ENCODE data around the gene UMPS.
"Not testable (repeated sequence)": the region's sequence is repeated elsewhere in the genome, so short reads cannot be mapped to it uniquely, and the experiment has no call there.

The UMPS gene

DNA sequence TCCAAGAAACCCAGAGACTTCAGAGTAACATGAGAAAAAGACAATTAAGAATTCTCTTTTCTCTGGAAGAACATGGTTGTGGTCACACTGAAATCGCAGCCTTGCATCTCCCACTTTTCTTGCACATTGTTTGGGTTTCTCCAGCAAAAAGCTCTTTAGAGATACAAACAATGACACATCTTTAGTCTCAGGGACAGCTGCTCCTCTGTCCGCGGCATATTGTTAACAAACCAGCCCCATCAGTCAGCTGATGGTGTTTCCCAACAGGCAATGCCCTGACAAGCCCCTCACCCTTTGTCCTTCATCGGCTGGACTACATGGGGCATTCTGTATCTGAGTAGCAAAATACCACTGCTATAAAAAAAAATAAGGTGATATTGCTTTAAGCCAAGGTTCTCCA is 53.4 kb downstream of the UMPS start:
- ChIA-PET POLR2A (no interaction called here), CTCF (no interaction called here)
- no peak for TF ChIP-seq L3MBTL2 (conservative IDR thresholded peaks at IDR 0.05)
- DNase-seq (ENCODE audit: extremely low spot score): no peak

DNA sequence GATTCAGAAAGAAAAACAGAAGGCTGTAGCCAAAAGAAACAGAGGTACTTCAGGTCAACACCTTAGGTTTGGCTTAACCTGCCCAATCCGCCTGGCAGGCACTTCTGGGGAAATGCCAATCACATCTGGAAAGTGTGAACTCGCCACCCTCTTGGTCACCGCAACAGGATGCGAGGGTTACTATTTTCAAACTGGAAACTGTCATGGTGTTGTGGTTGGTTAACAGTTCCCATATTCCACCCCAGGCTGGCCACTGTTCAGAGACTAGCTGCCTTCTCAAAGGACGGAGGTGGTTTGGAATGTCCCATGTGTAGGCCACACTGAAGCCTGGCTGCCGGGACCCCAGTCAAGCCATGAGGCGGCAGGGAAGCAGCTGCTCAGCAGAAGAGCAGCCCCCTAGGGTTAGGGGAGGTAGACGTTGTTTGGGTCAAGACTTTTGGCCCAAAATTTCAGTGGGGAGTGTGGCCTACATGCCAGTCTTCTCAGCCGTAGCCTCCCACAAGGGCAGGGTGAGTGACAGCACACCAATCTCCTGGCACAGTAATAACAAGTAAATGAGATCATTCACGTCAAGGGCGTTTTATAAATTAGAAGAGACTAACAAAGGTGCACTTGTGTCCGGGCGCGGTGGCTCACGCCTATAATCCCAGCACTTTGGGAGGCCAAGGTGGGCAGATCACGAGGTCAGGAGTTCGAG is 54.6 kb downstream of the UMPS start:
- no peak for TF ChIP-seq HDGF (IDR thresholded peaks at IDR 0.05; ENCODE audit: borderline replicate concordance)
- no peak for TF ChIP-seq TARDBP (IDR thresholded peaks at IDR 0.05)
- no peak for TF ChIP-seq ARNT (IDR thresholded peaks at IDR 0.05)
- TF ChIP-seq LEF1 (IDR thresholded peaks at IDR 0.05; ENCODE audit: borderline replicate concordance): no peak
- ChIA-PET CTCF (interaction anchor here (3.5 kb wide), 1 partner anchor 116 kb away, joined by 17 read pairs; no protein-coding TSS in a partner anchor), POLR2A (no interaction called here)
- DNase-seq (ENCODE audit: extremely low spot score): no peak

DNA sequence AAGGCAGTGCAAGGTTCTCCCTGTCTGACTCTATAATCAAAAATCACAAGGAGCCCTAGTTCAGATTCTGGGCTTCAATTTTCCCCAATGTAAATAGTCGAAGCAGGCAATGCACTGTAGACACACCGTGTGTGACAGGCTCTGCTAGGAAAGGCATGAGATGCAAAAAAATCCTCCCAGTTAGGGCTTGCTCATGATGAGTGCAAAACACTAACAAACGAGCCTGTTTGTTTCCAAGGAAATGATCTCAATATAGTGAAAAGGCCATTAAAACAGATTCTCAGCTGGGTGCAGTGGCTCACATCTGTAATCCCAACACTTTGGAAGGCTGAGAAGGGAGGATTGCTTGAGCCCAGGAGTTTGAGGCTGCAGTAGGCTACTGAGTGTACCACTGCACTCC is 55.7 kb downstream of the UMPS start:
- ChIA-PET POLR2A (interaction anchor here (1.5 kb wide), 1 partner anchor 115 kb away, joined by 3 read pairs; no protein-coding TSS in a partner anchor), CTCF (interaction anchor here (0.6 to 3.5 kb wide), 10 partner anchors 8 to 652 kb away, joined by 3 to 17 read pairs (median 4); no protein-coding TSS in a partner anchor)
- no peak for DNase-seq (ENCODE audit: extremely low spot score)
- TF ChIP-seq SP1 (IDR thresholded peaks at IDR 0.05) (no peak), LEF1 (IDR thresholded peaks at IDR 0.05; ENCODE audit: borderline replicate concordance) (no peak), TARDBP (IDR thresholded peaks at IDR 0.05) (no peak), BHLHE40 (IDR thresholded peaks at IDR 0.05; ENCODE audit: borderline replicate concordance) (no peak), FOXK2 (IDR thresholded peaks at IDR 0.05) (no peak), FOXM1 (IDR thresholded peaks at IDR 0.05; ENCODE audit: borderline replicate concordance) (no peak), ZNF384 (IDR thresholded peaks at IDR 0.05) (no peak), HDGF (IDR thresholded peaks at IDR 0.05; ENCODE audit: borderline replicate concordance) (no peak), FOXA1 (IDR thresholded peaks at IDR 0.05) (no peak), L3MBTL2 (conservative IDR thresholded peaks at IDR 0.05) (no peak), ELF4 (IDR thresholded peaks at IDR 0.05) (no peak), NFRKB (IDR thresholded peaks at IDR 0.05) (no peak), CTBP1 (IDR thresholded peaks at IDR 0.05; ENCODE audit: borderline replicate concordance) (no peak), ARNT (IDR thresholded peaks at IDR 0.05) (no peak)

DNA sequence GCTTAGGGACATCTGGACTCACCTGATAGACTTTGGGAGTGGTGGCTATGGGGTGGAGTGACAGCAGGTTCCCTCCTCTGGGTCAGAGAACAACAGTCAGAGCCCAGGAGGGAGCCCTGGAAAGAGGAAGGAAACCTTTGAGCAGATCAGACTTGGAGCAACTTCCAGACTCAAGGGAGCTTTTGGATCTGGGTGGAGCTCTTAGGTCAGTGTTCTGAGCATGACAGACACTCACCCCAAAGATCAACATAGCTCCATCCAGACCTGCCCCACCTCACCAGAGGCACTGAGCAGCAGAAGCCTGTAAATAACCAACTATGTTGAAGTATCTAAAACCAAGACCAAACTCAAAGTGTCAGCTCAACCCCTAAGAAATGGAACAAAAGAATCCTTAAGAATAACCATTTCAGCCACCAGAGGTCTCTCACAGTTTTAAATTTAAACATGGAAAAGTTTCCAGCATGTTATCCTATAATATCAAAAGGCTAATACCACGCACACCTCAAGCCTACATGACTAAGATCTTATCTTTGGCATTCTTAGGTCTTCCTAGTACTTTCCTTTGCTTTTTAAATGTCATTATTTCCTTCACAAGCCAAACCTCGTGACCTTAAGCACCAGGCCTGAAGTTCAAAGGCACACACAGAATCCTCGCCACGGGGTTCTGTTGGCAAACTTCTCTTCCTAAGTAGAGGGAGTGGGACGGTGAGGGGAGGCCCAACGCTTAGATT is 56.4 kb downstream of the UMPS start:
- no peak for DNase-seq (ENCODE audit: extremely low spot score)
- POLR2A ChIA-PET: interaction anchor here (1.5 kb wide), 1 partner anchor 115 kb away, joined by 3 read pairs; no protein-coding TSS in a partner anchor
- CTCF ChIA-PET: interaction anchor here (0.6 to 3.5 kb wide), 10 partner anchors 8 to 652 kb away, joined by 3 to 17 read pairs (median 4); no protein-coding TSS in a partner anchor

DNA sequence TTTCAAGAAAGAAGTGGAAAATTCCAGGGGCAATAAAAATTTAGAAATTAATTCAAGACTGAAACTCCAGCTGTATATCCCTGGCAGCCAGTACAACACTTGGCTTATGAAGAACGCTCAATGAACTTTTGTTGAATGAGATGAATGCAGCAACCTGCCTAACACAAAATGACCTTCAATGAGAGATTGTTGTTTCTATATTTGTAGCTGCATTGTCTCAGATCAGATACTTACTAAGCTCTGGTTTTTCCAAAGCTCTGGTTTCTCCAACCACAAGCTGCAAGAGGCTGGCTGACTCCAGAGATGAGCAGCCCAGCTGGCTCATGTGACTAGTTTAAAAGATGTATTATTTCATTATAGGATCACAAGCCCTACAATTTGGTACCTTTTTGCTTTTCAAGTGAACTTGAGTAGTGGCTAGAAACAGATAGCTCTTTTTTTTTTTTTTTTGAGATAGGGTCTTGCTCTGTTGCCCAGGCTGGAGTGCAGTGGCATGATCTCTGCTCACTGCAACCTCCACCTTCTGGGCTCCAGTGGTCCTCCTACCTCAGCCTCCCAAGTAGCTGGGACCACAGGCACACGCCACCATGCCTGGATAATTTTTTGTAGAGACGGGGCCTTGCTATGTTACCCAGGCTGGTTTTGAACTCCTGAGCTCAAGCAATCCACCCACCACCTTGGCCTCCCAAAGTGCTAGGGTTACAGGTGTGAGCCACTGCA is 57.4 kb downstream of the UMPS start:
- TF ChIP-seq FOXK2 (IDR thresholded peaks at IDR 0.05) (no peak), SUZ12 (IDR thresholded peaks at IDR 0.05) (no peak), FOXM1 (IDR thresholded peaks at IDR 0.05; ENCODE audit: borderline replicate concordance) (no peak), ZNF384 (IDR thresholded peaks at IDR 0.05) (no peak), ELF4 (IDR thresholded peaks at IDR 0.05) (no peak), FOXA1 (IDR thresholded peaks at IDR 0.05) (no peak), CTBP1 (IDR thresholded peaks at IDR 0.05; ENCODE audit: borderline replicate concordance) (no peak), LEF1 (IDR thresholded peaks at IDR 0.05; ENCODE audit: borderline replicate concordance) (no peak)
- TF ChIP-seq, protein P1, sequence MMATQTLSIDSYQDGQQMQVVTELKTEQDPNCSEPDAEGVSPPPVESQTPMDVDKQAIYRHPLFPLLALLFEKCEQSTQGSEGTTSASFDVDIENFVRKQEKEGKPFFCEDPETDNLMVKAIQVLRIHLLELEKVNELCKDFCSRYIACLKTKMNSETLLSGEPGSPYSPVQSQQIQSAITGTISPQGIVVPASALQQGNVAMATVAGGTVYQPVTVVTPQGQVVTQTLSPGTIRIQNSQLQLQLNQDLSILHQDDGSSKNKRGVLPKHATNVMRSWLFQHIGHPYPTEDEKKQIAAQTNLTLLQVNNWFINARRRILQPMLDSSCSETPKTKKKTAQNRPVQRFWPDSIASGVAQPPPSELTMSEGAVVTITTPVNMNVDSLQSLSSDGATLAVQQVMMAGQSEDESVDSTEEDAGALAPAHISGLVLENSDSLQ (IDR thresholded peaks at IDR 0.05): no peak
- ChIA-PET CTCF (interaction anchor here (2.0 to 3.5 kb wide), 3 partner anchors 10 to 114 kb away, joined by 4 to 17 read pairs (median 10); no protein-coding TSS in a partner anchor), POLR2A (no interaction called here)
- no peak for DNase-seq (ENCODE audit: extremely low spot score)

More for the DNA sequence above, 56.4 kb downstream of the UMPS start:
- TF ChIP-seq ARNT (IDR thresholded peaks at IDR 0.05): no peak
- no peak for TF ChIP-seq ELF4 (IDR thresholded peaks at IDR 0.05)
- TF ChIP-seq FOXK2 (IDR thresholded peaks at IDR 0.05): no peak
- TF ChIP-seq HDGF (IDR thresholded peaks at IDR 0.05; ENCODE audit: borderline replicate concordance): no peak
- no peak for TF ChIP-seq CTBP1 (IDR thresholded peaks at IDR 0.05; ENCODE audit: borderline replicate concordance)

DNA sequence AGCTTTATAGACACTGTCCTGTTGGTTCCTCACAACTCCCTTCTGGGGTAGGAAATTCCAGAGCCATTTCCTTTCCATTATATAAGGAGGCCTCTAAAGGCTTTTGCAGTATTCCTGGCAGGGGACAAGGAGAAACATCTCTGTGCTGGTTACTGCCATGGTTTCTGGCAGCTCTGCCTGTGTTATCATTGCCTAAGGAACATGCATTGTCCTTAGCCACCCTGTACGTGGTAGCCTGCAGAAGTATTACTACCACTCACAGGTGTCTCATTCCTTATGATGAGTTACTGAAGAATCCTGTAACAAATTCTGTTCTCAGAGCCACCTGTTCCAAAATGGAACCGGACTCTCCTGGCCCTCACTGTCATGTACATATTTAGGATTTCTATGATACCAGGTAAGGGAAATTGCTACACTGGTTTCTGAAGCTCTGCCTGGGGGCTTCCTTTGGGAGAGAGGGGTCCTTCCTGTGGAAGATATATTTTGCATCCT is 58.0 kb downstream of the UMPS start:
- no peak for DNase-seq (ENCODE audit: extremely low spot score)
- ChIA-PET POLR2A (no interaction called here), CTCF (no interaction called here)
- TF ChIP-seq CTBP1 (IDR thresholded peaks at IDR 0.05; ENCODE audit: borderline replicate concordance) (no peak), ZNF384 (IDR thresholded peaks at IDR 0.05) (no peak)

DNA sequence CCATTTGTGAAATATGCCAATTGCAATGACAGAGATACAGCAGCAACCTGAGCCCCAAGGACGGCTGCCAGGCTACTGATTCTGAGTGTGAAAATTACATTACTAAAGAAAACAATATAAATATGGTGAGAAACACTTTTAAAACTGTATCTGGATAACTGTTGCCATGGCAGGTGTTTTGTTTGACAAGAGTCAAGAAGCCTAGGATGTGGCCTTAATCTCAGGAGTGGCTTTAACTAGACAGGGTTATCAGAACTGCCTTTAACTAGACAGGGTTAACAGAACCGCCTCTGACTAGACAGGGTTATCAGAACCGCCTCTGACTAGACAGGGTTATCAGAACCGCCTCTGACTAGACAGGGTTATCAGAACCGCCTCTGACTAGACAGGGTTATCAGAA is 58.9 kb downstream of the UMPS start:
- CTCF ChIA-PET; DNase-seq (ENCODE audit: extremely low spot score); POLR2A ChIA-PET: not testable (repeated sequence)

Measured in HEK293T (cell line).